Medulla oblongata (tissue), 1 donor: Measurements from ENCODE around the gene ADK.

Experiments used
- DNase-seq: peaks from one replicate; pipeline ENCODE4 v3.0.0-alpha.2; 2015; ENCODE audit errors: extremely low spot score

Gene ADK

GRCh38 chr10:74672430-74673165, 521.6 kb downstream of the ADK start:
- no peak for DNase-seq

DNA sequence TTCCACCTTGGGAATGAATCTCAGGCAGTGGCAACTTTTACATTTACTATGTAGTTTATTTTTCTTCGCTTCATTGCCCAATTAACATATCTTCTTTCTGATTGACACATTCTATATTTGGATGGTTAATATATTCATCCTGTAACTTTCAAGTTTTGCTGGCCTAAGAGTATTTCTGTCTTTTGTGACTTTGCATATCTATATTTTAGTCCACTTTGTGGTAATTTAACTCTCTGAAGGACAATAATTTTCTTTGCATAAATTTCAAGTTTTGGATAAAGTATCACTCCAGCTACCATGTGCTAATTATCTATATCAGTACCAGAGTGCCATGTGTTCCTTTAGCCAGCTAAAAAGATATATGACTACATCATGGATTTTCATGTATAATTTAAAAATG, 523.9 kb downstream of the ADK start:
- no peak for DNase-seq

- no peak for DNase-seq
These were observed 524.5 kb downstream of the ADK start for GRCh38 chr10:74675484-74675883.

- no peak for DNase-seq
These were observed 526.9 kb downstream of the ADK start for GRCh38 chr10:74677951-74678350.

GRCh38 chr10:74681917-74682627, 531.1 kb downstream of the ADK start:
- no peak for DNase-seq

- no peak for DNase-seq
These were observed 532.0 kb downstream of the ADK start for GRCh38 chr10:74683067-74683466.

GRCh38 chr10:74683621-74684364, 532.8 kb downstream of the ADK start:
- no peak for DNase-seq

GRCh38 chr10:74684462-74684861, 533.4 kb downstream of the ADK start:
- DNase-seq, result no peak

DNA sequence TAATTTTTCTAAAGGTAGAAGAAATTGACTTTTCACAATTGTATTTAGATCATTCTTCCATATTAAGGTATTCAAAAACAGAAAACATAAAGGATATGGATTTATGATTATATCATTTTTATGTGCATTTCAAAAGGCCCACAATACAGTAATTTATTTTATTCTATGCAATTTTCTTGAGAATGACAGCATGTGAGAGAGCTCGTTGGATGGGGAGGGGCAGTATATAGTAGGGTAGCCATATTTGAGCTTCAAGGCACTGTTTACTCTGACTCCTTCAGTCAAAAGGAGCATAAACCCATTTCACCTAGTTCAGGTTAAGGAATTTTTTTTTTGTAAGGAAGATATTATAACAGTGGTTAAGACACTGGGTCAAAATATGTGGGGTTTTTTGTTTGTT, 534.5 kb downstream of the ADK start:
- no peak for DNase-seq

- DNase-seq, result no peak
These were observed 539.4 kb downstream of the ADK start for GRCh38 chr10:74690393-74690792.

DNA sequence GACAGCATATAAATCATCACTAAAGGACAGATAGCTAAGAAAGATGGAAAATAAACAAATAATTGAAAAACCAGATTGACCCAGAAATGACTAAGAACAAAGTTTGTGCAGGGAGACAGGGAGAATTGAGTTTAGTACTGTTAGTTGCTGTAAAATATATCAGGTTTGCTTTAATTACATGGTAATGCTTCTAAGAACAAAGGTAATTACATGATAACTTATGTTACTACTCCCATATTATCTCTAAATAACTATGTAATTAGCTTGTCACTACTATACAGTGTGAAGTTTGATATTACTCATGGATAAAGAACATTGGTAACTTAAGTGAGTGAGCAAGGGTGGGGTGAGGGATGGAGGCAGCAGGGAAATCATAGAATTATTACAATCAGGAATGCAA, 540.1 kb downstream of the ADK start:
- no peak for DNase-seq

DNA sequence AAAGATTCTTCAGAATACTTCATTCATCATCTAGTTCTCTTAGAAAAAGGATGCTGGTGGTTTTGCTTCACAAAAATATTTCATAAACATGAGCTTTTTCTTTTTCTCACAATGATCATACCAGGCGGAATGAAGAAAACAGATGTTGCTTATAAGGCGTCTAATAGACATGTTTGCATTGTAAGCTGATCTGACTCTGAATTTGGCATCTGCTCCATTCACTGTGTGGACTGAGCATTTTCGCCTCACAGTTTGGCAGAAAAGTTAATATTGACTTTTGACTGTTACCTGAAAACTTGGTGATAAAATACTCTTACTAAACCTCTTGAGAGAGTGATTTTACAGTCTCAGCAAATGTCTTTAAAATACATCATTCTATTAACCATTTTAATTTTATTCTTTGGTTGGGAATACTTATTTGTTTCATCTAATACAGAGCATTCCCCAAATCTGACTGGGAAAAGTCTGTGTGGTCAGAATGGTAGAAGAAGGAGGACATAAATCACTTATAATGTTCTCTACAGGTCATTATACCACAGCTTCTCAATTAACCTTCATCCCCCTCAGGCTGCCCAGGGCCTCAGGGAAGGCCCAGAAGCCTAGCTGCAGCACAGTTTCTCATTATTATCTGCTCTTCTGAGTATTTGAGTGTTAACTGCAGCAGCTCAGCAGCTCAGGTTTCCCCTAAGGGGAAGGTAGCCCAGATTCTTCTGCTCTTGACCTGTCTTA, 553.8 kb downstream of the ADK start:
- no peak for DNase-seq

DNA sequence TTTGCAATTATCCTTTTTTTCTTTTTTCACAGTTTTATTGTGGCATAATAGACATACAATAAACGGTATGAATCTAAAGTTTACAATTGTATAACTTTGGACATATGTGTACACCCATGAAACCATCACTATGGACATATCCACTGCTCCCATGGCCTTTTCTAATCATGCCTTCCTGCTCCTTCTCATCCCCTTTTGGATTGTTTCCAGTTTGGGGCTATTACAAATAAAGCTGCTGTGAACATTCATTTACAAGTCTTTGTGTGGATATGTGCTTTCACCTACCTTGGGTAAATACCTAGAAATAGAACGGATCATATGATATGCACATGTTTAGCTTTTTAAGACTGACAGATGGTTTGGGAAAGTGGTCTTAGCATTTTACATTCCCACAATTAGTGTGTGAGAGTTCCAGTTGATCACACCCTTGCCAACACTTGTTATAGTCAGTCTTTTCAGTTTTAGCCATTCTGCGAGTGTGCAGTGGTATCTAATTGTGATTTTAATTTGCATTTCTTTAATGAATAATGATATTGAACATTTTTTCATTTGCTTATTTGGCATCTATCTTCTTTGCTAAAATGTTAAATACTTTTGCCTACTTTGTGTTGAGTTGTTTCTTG, 554.4 kb downstream of the ADK start:
- DNase-seq, result no peak

- no peak for DNase-seq
These were observed 555.9 kb downstream of the ADK start for GRCh38 chr10:74706966-74707365.

DNA sequence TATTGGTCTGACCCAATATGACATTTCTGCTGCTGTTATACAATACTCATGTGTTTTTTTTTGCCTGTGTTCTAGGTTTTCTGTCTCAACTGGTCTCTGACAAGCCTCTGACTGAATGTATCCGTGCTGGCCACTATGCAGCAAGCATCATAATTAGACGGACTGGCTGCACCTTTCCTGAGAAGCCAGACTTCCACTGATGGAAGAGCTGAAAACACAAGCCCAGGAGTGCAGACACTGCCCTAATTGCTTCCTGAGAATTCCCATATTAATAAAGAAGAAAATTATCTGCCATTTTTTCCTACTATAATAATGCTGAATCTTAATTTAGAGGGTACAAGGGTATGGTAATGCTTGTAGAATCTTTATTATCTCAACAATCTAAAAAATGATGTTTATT, 557.2 kb downstream of the ADK start:
- DNase-seq, result no peak

DNA sequence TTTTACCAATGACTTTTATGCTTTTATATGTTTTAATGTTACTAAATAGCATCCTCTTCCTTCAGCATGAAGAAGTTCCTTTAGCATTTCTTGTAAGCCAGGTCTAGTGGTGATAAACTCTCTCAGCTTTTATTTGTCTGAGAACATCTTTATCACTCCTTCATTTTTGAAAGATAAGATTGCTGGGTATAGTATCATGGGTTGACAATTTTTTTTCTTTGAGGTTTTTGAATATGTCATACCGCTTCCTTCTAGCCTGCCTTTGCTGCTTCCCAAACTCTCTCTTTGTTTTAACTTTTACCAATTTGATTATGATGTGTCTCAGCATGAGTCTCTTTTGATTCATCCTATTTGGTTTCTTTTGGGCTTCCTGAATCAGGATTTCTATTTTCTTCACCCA, 567.2 kb downstream of the ADK start:
- DNase-seq, result no peak

DNA sequence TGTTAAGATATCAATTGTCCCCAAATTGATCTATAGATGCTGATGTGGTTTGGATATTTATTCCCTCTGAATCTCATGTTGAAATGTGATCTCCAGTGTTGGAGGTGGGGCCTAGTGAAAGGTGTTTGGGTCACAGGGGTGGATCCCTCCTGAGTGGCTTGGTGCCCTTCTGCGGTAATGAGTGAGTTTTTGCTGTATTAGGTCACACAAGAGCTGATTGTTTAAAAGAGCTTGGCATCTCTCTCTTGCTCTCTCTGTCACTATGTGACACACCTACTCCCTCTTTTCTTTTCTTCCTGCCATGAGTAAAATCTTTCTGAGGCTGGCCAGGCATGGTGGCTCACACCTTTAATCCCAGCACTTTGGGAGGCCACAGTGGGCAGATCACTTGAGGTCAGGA, 577.2 kb downstream of the ADK start:
- no peak for DNase-seq

DNA sequence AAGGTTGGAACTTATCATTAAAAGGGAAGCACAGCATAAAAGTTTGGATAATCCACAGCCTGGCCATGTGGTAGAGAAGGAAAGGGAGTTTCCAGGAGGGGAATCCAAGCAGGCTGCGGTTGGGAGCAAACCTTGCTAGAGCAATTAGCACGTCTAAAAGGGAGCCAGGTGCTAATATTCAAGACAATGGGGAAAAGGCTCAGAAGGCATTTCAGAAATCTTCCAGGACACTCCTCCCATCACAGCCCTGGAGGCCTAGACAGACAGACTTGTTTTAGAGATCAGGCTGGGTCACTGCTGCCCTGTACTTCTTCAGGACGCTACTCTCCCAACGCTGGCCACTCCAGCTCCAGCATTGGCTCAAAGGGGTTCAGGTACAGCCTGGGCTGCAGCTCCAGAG, 579.2 kb downstream of the ADK start:
- no peak for DNase-seq

DNA sequence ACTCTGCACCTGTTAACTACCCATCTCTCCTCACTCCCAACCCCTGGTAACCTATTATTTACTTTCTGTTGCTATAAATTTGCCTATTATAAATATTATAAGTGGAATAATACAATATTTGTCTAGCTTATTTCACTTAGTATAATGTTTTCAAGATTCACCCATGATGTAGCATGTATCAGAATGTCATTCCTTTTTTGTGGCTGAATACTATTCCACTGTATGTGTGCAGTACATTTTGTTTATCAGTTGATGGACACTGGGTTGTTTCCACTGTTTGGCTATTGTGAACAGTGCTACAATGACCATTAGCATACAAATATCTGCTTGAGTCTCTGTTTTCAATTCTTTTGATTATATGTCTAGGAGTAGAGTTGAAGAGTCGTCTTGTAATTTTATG, 582.6 kb downstream of the ADK start:
- no peak for DNase-seq

- DNase-seq, result no peak
These were observed 585.0 kb downstream of the ADK start for GRCh38 chr10:74736029-74736428.

DNA sequence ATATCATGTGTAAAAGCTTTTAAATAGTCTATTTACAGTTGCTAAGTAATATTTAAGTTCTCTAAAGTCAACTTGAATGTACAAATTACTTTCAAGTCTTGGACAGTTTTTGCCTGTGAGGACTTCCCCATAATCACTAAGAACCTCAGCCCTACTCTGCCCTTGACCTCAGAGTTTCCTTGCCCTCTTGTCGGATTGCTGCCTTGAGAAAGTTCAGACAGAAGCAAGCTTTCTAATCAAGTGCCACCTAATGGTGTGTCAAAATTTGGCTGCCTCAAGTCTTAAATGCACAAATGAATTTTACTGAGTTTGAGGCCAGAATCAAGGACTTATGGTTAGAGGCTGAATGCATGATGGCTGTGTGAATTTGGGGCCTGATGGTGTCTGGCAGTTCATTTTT, 587.0 kb downstream of the ADK start:
- no peak for DNase-seq

DNA sequence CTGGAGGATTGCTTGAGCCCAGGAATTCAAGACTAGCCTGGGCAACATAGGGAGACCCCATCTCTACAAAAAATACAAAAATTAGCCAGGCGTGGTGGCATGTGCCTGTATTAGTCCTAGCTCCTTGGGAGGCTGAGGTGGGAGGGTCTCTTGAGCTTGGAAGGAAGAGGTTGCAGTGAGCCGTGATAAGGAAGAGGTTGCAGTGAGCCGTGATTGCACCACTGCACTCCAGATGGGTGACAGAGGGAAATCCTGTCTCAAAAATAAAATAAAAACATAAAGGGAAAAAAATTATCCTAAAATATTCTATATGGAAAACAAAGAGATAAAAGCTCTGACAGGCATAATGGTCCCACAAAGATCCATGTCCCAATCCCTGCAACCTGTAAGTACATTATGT, 587.5 kb downstream of the ADK start:
- no peak for DNase-seq
